ENCODE data around the gene CTDP1. TPM values are rescaled to one million over a fixed set of nuclear protein-coding genes. Genes with fewer than 3 reads are reported as not detected.
"Not testable (repeated sequence)": the region's sequence is repeated elsewhere in the genome, so short reads cannot be mapped to it uniquely, and the experiment has no call there.

The CTDP1 gene
- polyA plus RNA-seq, 1 donor = 10.7 TPM

GRCh38 chr18:79681484-79682387, 2.1 kb downstream of the CTDP1 start:
- no peak for DNase-seq

DNA sequence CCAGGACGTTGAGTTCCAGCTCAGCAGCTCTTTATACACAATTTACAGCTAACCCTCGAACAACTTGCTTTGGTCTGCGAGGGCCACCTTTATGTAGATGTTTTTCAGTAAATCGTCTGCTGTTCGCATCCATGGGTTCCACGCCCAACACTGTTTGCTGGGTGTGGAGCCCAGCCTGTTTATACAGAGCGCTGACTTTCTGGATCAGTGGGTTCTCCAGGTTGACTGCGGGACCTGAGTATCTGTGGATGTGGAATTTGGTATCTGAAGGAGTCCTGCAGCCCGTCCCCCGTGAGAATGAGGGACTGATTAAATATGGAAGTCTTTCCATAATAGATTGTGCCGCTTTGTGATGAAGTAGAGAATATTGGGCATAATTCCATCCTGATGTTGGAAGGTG, 2.9 kb downstream of the CTDP1 start:
- no peak for DNase-seq

DNA sequence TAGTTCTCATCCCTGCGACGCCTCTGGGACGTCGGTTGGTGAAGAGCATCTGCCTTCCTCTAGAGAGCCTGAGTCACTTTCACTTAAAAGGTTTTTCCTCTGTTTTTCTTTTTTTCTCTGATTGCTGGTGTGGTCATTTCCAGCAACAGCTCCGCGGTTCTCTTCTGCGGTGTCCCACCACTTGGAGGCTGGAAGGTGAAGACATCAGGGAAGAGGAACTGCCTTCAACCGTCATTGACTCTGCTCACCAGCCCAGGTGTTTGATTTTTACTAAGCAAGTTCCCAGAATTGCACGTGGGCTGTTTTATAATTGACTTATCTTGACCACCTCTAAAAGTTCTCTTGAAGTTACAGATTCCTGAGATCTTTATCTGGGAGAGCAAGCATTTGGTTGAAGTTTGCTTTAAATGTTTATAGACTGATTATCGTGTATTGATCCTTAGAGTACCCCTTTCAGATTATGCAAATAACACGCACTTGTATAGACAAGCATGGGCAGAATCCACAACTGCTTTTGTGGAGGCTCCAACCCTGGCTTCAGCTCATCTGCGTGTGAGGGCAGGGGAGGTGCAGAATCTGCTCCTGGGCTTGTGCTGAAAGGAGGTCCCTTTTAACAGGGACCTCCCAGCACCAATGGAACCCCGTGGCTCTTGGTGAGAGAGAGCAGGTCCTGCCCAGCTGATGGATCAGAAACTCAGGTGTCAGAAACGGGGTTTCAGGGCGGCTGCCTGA, 3.5 kb downstream of the CTDP1 start:
- no peak for DNase-seq

- no peak for DNase-seq
Observed at GRCh38 chr18:79683626-79684282, 4.2 kb downstream of the CTDP1 start.

DNA sequence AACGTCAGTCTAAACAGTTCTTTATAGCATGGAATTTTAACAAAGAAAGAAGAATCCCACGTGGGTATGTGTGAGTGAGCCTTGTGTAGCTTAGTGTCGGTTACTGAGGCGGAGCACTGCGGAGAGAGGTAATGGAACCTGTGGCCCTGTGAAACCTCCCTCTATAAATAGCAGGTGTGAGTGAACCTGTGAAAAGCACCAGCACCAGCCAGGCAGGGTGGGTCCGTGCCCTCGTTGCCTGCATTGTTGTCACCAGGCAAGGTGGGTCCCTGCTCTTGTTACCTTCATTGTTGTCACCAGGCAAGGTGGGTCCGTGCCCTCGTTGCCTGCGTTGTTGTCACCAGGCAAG, 4.7 kb downstream of the CTDP1 start:
- no peak for DNase-seq

GRCh38 chr18:79684787-79685186, 5.2 kb downstream of the CTDP1 start:
- DNase-seq = no peak

GRCh38 chr18:79685281-79685680, 5.7 kb downstream of the CTDP1 start:
- no peak for DNase-seq

GRCh38 chr18:79685971-79686370, 6.4 kb downstream of the CTDP1 start:
- no peak for DNase-seq

DNA sequence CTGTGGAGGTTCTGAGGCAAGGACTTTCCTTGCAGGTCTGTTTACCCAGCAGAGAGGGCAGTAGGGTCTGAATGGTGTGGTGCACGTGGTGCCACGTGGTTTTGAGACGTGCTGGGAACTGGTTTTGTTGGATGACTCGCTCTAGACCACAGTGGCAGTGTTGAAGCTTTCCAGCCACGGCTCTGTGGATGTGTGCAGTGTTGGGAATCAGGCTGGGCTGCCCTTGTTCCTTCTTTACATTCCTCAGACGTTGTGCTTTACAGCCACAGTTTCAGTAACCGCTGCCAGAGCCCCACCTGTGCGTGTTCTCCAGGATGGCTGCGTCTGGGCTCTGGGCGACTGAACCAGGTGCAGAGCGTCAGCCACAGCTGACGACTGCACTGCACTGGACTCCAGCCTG, 8.2 kb downstream of the CTDP1 start:
- no peak for DNase-seq

DNA sequence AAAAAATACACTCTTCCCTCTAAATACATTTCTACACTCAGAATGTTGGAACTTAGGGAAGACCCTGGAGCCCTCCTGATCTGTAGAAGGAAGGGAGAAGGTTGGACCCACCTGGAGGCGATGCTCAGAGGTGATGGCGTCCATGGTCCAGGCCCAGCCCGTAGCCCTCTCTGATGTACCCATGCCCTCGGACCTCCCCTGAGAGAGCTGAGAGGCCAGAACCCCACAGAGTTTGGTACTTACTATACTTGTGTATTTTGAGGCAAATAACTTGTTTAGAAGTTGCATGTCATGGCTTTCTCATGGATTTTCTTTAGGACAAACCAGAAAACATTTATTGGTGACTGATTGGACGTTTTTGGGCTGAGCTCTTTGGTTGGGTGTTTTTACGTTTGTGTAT, 10.5 kb downstream of the CTDP1 start:
- DNase-seq = no peak

- DNase-seq = no peak
Observed at GRCh38 chr18:79690586-79691482, 11.2 kb downstream of the CTDP1 start.

- no peak for DNase-seq
Observed at GRCh38 chr18:79692056-79692455, 12.5 kb downstream of the CTDP1 start.

GRCh38 chr18:79692886-79693285, 13.3 kb downstream of the CTDP1 start:
- DNase-seq = no peak

DNA sequence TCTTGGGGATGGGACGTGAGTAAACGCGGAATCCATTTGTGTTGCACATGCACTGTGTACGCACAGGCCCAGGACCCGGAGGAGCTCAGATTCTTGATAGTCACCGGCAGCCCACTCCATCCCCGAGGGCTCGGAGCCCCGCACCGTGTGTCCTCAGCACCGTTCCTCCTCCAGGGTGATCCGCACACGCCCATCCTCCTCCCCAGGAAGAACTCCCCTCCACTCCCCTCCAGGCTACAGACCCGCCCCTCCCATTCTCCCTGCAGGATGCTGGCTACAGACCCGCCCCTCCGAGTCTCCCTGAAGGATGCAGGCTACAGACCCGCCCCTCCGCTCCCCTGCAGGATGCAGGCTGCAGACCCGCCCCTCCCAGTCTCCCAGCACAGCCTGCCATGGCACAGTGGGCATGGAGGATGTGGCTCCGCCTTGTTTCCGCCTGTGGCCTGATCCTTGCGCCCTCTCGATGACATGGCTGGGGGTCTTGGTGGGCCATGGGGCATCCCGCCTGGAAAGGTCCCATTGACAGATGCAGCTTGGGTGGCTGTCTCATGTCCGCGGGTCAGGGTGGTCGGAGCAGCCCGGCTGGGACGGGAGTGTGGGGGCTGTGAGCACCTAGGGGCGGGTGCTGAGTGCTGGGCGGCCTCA, 14.1 kb downstream of the CTDP1 start:
- no peak for DNase-seq

DNA sequence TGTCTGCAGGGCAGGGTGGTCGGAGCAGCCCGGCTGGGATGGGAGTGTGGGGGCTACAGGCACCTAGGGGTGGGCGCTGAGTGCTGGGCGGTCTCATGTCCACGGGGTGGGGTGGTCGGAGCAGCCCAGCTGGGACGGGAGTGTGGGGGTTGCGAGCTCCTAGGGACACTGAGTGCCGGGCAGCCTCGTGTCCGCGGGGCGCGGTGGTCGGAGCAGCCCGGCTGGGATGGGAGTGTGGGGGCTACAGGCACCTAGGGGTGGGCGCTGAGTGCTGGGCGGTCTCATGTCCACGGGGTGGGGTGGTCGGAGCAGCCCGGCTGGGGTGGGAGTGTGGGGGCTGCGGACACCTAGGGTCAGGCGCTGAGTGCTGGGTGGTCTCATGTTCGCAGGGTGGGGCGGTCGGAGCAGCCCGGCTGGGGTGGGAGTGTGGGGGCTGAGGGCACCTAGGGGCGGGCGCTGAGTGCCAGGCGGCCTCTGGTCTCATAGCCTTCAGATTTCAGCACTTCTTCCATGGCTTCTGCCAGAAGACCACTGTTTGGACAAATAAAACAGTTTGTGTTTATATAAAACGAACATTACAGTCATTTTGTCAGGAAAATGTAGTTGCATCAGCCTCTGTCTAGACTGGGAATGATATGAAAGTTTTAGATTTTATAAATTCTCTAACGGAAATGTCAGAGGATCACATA, 14.7 kb downstream of the CTDP1 start:
- DNase-seq = not testable (repeated sequence)

- no peak for DNase-seq
Observed at GRCh38 chr18:79694895-79695213, 15.3 kb downstream of the CTDP1 start.

DNA sequence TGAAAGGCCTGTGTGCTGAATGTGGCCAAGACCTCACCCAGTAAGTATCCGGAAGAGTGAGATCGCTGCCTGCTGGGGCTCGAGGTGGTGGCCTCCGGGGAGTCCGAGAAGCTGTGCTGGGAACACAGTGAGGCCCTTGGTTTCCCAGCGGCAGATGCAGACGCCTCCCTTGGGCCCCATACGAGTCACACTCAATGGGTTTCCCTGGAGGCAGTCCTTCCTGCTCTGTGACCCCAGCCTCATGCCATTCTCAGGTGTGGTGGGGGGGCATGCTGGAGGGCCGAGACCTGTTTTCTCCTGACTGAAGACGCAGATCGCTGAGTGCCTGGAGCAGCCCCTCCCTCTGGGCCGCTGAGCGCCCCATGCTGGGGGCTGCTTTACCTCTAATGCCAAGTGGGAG, 15.7 kb downstream of the CTDP1 start:
- no peak for DNase-seq

DNA sequence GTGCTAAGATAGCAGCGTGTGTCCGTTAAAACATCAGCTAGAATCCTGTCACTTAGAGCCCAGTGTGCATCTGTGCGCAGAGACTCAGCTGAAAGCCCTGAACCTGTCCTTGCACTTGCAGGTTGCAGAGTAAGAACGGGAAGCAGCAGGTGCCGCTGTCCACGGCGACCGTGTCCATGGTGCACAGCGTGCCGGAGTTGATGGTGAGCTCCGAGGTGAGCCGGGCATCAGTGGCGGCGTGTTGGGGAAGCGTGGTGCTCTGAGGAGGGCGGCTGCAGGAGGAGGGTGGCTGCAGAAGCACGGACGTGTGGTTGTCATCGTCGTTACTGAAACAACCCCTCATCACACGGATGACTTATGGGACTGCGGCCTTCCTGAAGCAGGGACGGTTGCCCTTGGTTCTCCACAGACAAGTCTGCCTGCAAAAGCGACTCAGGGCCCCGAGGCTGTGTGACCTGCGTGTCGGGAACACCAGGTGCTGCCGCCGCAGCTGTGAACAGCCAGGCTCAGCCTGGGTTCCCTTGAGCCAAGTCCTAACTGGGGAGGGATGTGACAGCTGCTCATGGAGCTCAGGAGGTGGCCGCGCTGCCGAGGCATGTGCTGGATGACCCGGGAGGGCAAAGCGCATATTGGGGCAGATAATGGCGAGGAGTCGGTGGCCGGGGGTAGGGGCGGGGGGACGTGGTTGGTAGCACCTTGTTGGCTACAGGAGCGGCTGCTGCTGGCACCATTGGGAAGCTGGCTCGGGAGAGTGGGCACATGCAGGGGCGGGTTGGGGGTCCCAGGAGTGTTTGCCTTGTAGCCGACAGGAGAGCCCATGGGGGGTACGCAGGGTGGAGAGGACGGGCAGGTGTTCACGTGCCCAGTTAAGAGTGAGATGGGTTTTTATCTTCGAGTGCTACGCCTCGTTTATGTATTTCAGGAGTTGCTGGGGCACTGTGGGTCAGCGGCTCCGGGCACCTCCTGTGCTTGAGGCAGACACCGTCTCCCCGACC, 16.6 kb downstream of the CTDP1 start:
- no peak for DNase-seq

DNA sequence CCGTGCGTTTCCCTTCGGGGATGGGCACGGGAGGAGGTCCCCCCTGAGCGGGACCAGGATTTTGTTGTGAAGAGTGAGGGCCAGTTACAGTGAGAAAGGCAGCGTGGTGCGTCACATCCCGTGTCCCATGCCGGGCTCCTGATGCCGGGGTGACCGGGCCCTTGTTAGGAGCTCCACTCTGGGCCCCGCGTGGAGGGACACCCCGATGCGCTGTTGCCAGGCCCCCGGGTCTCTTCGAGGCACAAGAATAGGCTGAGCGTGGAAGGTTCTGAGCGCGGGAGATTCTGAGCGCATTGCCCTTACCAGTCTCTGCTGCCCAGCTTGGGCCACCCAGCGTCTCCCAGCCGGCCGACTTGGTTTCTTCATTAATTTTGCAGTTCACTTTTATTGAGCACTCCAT, 17.6 kb downstream of the CTDP1 start:
- no peak for DNase-seq

- DNase-seq = no peak
Observed at GRCh38 chr18:79697976-79698375, 18.4 kb downstream of the CTDP1 start.

Measured in left kidney (tissue), 2 donors.